Activated naive CD8-positive, alpha-beta T cell treated with anti-CD3 and anti-CD28 coated beads, Interleukin-2, amount 50 U/mL, for 24 hours (primary cell): ENCODE results near the gene CDH1.
A peak's percentile ranks its signal among the peaks of the same experiment; 100 is the strongest.
"Not testable (repeated sequence)": the region's sequence is repeated elsewhere in the genome, so short reads cannot be mapped to it uniquely, and the experiment has no call there.

Experiments
- ATAC-seq: fragments of 150-1000 bp; cut with Tn5 transposase; one replicate; pipeline ENCODE4 v1.10.0; 2021
- DNase-seq: peaks from one replicate; pipeline ENCODE4 v3.0.0; 2021
- H3K27ac Mint-ChIP-seq: one replicate; pipeline ENCODE4 v1.8.0; 2021; ENCODE audit warnings: mild to moderate bottlenecking, mixed read lengths
- H3K27me3 Mint-ChIP-seq: one replicate; pipeline ENCODE4 v1.8.0; 2021; ENCODE audit warnings: mixed read lengths
- H3K36me3 Mint-ChIP-seq: one replicate; pipeline ENCODE4 v1.8.0; 2021; ENCODE audit warnings: low read depth, mixed read lengths
- H3K4me1 Mint-ChIP-seq: one replicate; pipeline ENCODE4 v1.8.0; 2021; ENCODE audit warnings: mixed read lengths
- H3K4me3 Mint-ChIP-seq: one replicate; pipeline ENCODE4 v1.8.0; 2021; ENCODE audit warnings: mild to moderate bottlenecking, moderate library complexity, mixed read lengths
- H3K9me3 Mint-ChIP-seq: one replicate; pipeline ENCODE4 v1.8.0; 2021; ENCODE audit warnings: mixed read lengths

CDH1 gene

GRCh38 chr16:68737046-68737729 lies at the start of gene CDH1:
TSS of gene CDH1 (plus strand) at chr16:68737292. CDS start at chr16:68737416, 124 bp downstream.
- ATAC-seq (peak; percentile 31), DNase-seq (peak; percentile 18)
- Mint-ChIP-seq H3K27ac (no peak within 1 kb of the TSS), H3K9me3 (no peaks in the 10 kb centered on the region), H3K4me1 (peaks cover 16% of the 10 kb centered on the region), H3K4me3 (peak within 1 kb of the TSS; percentile 39), H3K36me3 (no peaks in the 10 kb centered on the region), H3K27me3 (peaks cover 42% of the 10 kb centered on the region)

- H3K27me3 Mint-ChIP-seq = no peaks in the 10 kb centered on the region
- H3K27ac Mint-ChIP-seq = no peak overlapping the region
- no peaks in the 10 kb centered on the region for H3K9me3 Mint-ChIP-seq
- ATAC-seq (no peak), DNase-seq (no peak)
- no peaks in the 10 kb centered on the region for H3K4me1 Mint-ChIP-seq
- H3K36me3 Mint-ChIP-seq = no peaks in the 10 kb centered on the region
- no peak overlapping the region for H3K4me3 Mint-ChIP-seq
These were observed 47.2 kb upstream of the CDH1 start for GRCh38 chr16:68689921-68690320.

GRCh38 chr16:68695575-68695974 lies 41.5 kb upstream of the CDH1 start:
- no peak overlapping the region for H3K4me3 Mint-ChIP-seq
- DNase-seq (no peak), ATAC-seq (no peak)
- no peaks in the 10 kb centered on the region for H3K4me1 Mint-ChIP-seq
- no peaks in the 10 kb centered on the region for H3K36me3 Mint-ChIP-seq
- no peaks in the 10 kb centered on the region for H3K27me3 Mint-ChIP-seq
- H3K27ac Mint-ChIP-seq = no peak overlapping the region
- no peaks in the 10 kb centered on the region for H3K9me3 Mint-ChIP-seq

GRCh38 chr16:68696514-68696913 lies 40.6 kb upstream of the CDH1 start:
- Mint-ChIP-seq H3K4me1 (no peaks in the 10 kb centered on the region), H3K27me3 (no peaks in the 10 kb centered on the region), H3K27ac (no peak overlapping the region), H3K36me3 (no peaks in the 10 kb centered on the region), H3K9me3 (no peaks in the 10 kb centered on the region), H3K4me3 (no peak overlapping the region)
- no peak for ATAC-seq
- DNase-seq = no peak

- H3K36me3 Mint-ChIP-seq = no peaks in the 10 kb centered on the region
- no peak overlapping the region for H3K27ac Mint-ChIP-seq
- no peak overlapping the region for H3K4me3 Mint-ChIP-seq
- no peak for DNase-seq
- no peak for ATAC-seq
- H3K4me1 Mint-ChIP-seq = no peaks in the 10 kb centered on the region
- no peaks in the 10 kb centered on the region for H3K27me3 Mint-ChIP-seq
- H3K9me3 Mint-ChIP-seq = no peaks in the 10 kb centered on the region
These were observed 39.0 kb upstream of the CDH1 start for GRCh38 chr16:68698091-68698490.

GRCh38 chr16:68700120-68700519 lies 37.0 kb upstream of the CDH1 start:
- Mint-ChIP-seq H3K9me3 (no peaks in the 10 kb centered on the region), H3K27me3 (peaks cover 4% of the 10 kb centered on the region), H3K4me3 (no peak overlapping the region), H3K4me1 (peaks cover 3% of the 10 kb centered on the region), H3K27ac (no peak overlapping the region), H3K36me3 (no peaks in the 10 kb centered on the region)
- DNase-seq = no peak
- no peak for ATAC-seq

- Mint-ChIP-seq H3K4me3 (no peak overlapping the region), H3K36me3 (no peaks in the 10 kb centered on the region), H3K27ac (no peak overlapping the region), H3K4me1 (peaks cover 3% of the 10 kb centered on the region), H3K27me3 (peaks cover 4% of the 10 kb centered on the region), H3K9me3 (no peaks in the 10 kb centered on the region)
- ATAC-seq (no peak), DNase-seq (no peak)
These were observed 36.3 kb upstream of the CDH1 start for GRCh38 chr16:68700831-68701230.

GRCh38 chr16:68704232-68704867 lies 32.7 kb upstream of the CDH1 start:
- Mint-ChIP-seq H3K27me3 (peaks cover 4% of the 10 kb centered on the region), H3K4me1 (peaks cover 3% of the 10 kb centered on the region), H3K27ac (no peak overlapping the region), H3K4me3 (no peak overlapping the region), H3K9me3 (no peaks in the 10 kb centered on the region), H3K36me3 (no peaks in the 10 kb centered on the region)
- DNase-seq (peak; percentile 71), ATAC-seq (peak; percentile 47)

GRCh38 chr16:68707340-68708152 lies 29.5 kb upstream of the CDH1 start:
- H3K4me3 Mint-ChIP-seq = no peak overlapping the region
- peaks cover 11% of the 10 kb centered on the region for H3K4me1 Mint-ChIP-seq
- H3K9me3 Mint-ChIP-seq = no peaks in the 10 kb centered on the region
- H3K36me3 Mint-ChIP-seq = no peaks in the 10 kb centered on the region
- DNase-seq (no peak), ATAC-seq (peak; percentile 30)
- peaks cover 16% of the 10 kb centered on the region for H3K27me3 Mint-ChIP-seq
- H3K27ac Mint-ChIP-seq = no peak overlapping the region

GRCh38 chr16:68710211-68710610 lies 26.9 kb upstream of the CDH1 start:
- H3K36me3 Mint-ChIP-seq = no peaks in the 10 kb centered on the region
- no peak overlapping the region for H3K27ac Mint-ChIP-seq
- H3K4me1 Mint-ChIP-seq = peaks cover 8% of the 10 kb centered on the region
- H3K4me3 Mint-ChIP-seq = no peak overlapping the region
- ATAC-seq = no peak
- DNase-seq = no peak
- H3K27me3 Mint-ChIP-seq = peaks cover 12% of the 10 kb centered on the region
- H3K9me3 Mint-ChIP-seq = no peaks in the 10 kb centered on the region

- peak overlapping the region; percentile 18 for H3K27ac Mint-ChIP-seq
- ATAC-seq = peak; percentile 70
- H3K27me3 Mint-ChIP-seq = peaks cover 12% of the 10 kb centered on the region
- peaks cover 8% of the 10 kb centered on the region for H3K4me1 Mint-ChIP-seq
- H3K4me3 Mint-ChIP-seq = no peak overlapping the region
- DNase-seq = no peak
- no peaks in the 10 kb centered on the region for H3K9me3 Mint-ChIP-seq
- H3K36me3 Mint-ChIP-seq = no peaks in the 10 kb centered on the region
These were observed 25.5 kb upstream of the CDH1 start for GRCh38 chr16:68711421-68712139.

GRCh38 chr16:68713361-68713760 lies 23.7 kb upstream of the CDH1 start:
- Mint-ChIP-seq H3K4me3 (no peak overlapping the region), H3K27me3 (peaks cover 12% of the 10 kb centered on the region), H3K4me1 (peaks cover 8% of the 10 kb centered on the region), H3K36me3 (no peaks in the 10 kb centered on the region), H3K27ac (no peak overlapping the region), H3K9me3 (no peaks in the 10 kb centered on the region)
- ATAC-seq = no peak
- DNase-seq = no peak

- Mint-ChIP-seq H3K4me3 (no peak overlapping the region), H3K9me3 (no peaks in the 10 kb centered on the region), H3K4me1 (peaks cover 17% of the 10 kb centered on the region), H3K27ac (no peak overlapping the region), H3K36me3 (no peaks in the 10 kb centered on the region), H3K27me3 (peaks cover 12% of the 10 kb centered on the region)
- no peak for ATAC-seq
- DNase-seq = no peak
These were observed 21.6 kb upstream of the CDH1 start for GRCh38 chr16:68715471-68715870.

- not testable (repeated sequence) for H3K36me3 Mint-ChIP-seq, H3K27ac Mint-ChIP-seq, DNase-seq, H3K9me3 Mint-ChIP-seq, ATAC-seq, H3K4me3 Mint-ChIP-seq, H3K27me3 Mint-ChIP-seq
- H3K4me1 Mint-ChIP-seq = peaks cover 19% of the 10 kb centered on the region
These were observed 20.6 kb upstream of the CDH1 start for GRCh38 chr16:68716516-68716915.
